HCT116 (cell line): Measurements from ENCODE around the gene RYR3.

Experiments used
- CBX3 ChIP-seq: IDR thresholded peaks from 2 replicates; pipeline ENCODE4 v1.6.1; 2012; ENCODE audit warnings: low read depth
- CTCF ChIP-seq, 3 experiments: fragments of 200-600 bp in 1 of 3; sonication (generic) in 1 of 3; IDR thresholded peaks in 2 of 3; conservative IDR thresholded peaks in 1 of 3; 2 replicates each; pipeline ENCODE4 v1.5.1; 2012 to 2017; ENCODE audit warnings: low read depth in 2 of 3, low read length in 2 of 3, antibody characterized with exemption in 1 of 3, borderline replicate concordance in 1 of 3, control low read depth in 1 of 3, mild to moderate bottlenecking in 1 of 3, mixed read lengths in 1 of 3, mixed run types in 1 of 3, moderate library complexity in 1 of 3; ENCODE audit not compliant: insufficient read depth in 1 of 3
- EZH2 ChIP-seq: fragments of 200-600 bp; sonication (generic); IDR thresholded peaks from 2 replicates; pipeline ENCODE4 v1.6.1; 2017; ENCODE audit warnings: antibody characterized with exemption, mixed run types
- EZH2phosphoT487 ChIP-seq: fragments of 200-600 bp; IDR thresholded peaks from 2 replicates; pipeline ENCODE4 v1.6.1; 2018; ENCODE audit warnings: antibody characterized with exemption, borderline replicate concordance
- MAX ChIP-seq: IDR thresholded peaks from 2 replicates; pipeline ENCODE4 v1.6.1; 2012
- POLR2A ChIP-seq: IDR thresholded peaks from 2 replicates; pipeline ENCODE4 v1.7.0; 2011; ENCODE audit warnings: borderline replicate concordance; ENCODE audit not compliant: insufficient read depth, insufficient read length; ENCODE audit errors: extremely low read depth
- POLR2AphosphoS5 ChIP-seq: IDR thresholded peaks from 2 replicates; pipeline ENCODE4 v1.6.1; 2011; ENCODE audit warnings: mild to moderate bottlenecking, low read depth, low read length, moderate library complexity
- REST ChIP-seq: IDR thresholded peaks from 2 replicates; pipeline ENCODE4 v1.6.1; 2012; ENCODE audit warnings: low read depth
- ZBTB33 ChIP-seq: IDR thresholded peaks from 2 replicates; pipeline ENCODE4 v1.6.1; 2011; ENCODE audit warnings: mild to moderate bottlenecking, low read length, moderate library complexity; ENCODE audit not compliant: insufficient replicate concordance; ENCODE audit errors: extremely low read depth
- ZFX ChIP-seq: fragments of 450-650 bp; IDR thresholded peaks from 2 replicates; pipeline ENCODE4 v1.6.1; 2017

- TF ChIP-seq CTCF (IDR thresholded peaks at IDR 0.05 in 2 of 3, conservative IDR thresholded peaks at IDR 0.05 in 1 of 3; ENCODE audit: borderline replicate concordance in 1 of 3, insufficient read depth in 1 of 3, low read depth in 2 of 3, low read length in 2 of 3) (no peak), EZH2 (no peak), EZH2phosphoT487 (no peak), CBX3 (no peak), POLR2AphosphoS5 (no peak), REST (no peak), ZFX (no peak), POLR2A (no peak), MAX (no peak), ZBTB33 (no peak)
Observed at GRCh38 chr15:33693166-33693800, 382.5 kb downstream of the RYR3 start.
